Endodermal cell (in vitro differentiated cells): ENCODE measurements around the gene AGXT2. TPM values are rescaled to one million over a fixed set of nuclear protein-coding genes. Genes with fewer than 3 reads are reported as not detected.

ENCODE experiments used
- DNase-seq: peaks from one replicate; pipeline ENCODE4 v3.0.0-alpha.2; 2017
- H3K27ac ChIP-seq: 2 replicates; pipeline ENCODE4 v1.5.1; 2013; ENCODE audit warnings: mild to moderate bottlenecking, low read depth, low read length, moderate library complexity
- H3K27me3 ChIP-seq: 2 replicates; pipeline ENCODE4 v1.6.1; 2013; ENCODE audit warnings: mild to moderate bottlenecking, low read length, moderate library complexity; ENCODE audit not compliant: insufficient read depth, control insufficient read depth, poor library complexity, severe bottlenecking
- H3K36me3 ChIP-seq: 2 replicates; pipeline ENCODE4 v1.7.0; 2013; ENCODE audit warnings: mild to moderate bottlenecking, low read length, moderate library complexity; ENCODE audit not compliant: control insufficient read depth, insufficient read depth
- H3K4me1 ChIP-seq: one replicate; pipeline ENCODE4 v1.7.0; 2013; ENCODE audit warnings: low read length; ENCODE audit not compliant: control insufficient read depth, insufficient read depth
- H3K4me3 ChIP-seq: 2 replicates; pipeline ENCODE4 v1.5.1; 2013; ENCODE audit warnings: mild to moderate bottlenecking, low read length, moderate library complexity
- H3K9ac ChIP-seq: 2 replicates; pipeline ENCODE4 v1.6.1; 2013; ENCODE audit warnings: mild to moderate bottlenecking, low read length, moderate library complexity; ENCODE audit not compliant: poor library complexity, severe bottlenecking; ENCODE audit errors: extremely low read depth
- H3K9me3 ChIP-seq: 2 replicates; pipeline ENCODE4 v1.6.1; 2013; ENCODE audit warnings: mild to moderate bottlenecking, low read length, moderate library complexity; ENCODE audit not compliant: control insufficient read depth
- H3K27ac Mint-ChIP-seq: 2 replicates; pipeline ENCODE4 v1.8.0; 2020; ENCODE audit warnings: mixed read lengths
- H3K27me3 Mint-ChIP-seq: 2 replicates; pipeline ENCODE4 v1.8.0; 2021; ENCODE audit warnings: mild to moderate bottlenecking, mixed read lengths; ENCODE audit not compliant: insufficient read depth
- H3K36me3 Mint-ChIP-seq: 2 replicates; pipeline ENCODE4 v1.8.0; 2020; ENCODE audit warnings: low read depth, mixed read lengths
- H3K4me1 Mint-ChIP-seq: 2 replicates; pipeline ENCODE4 v1.8.0; 2020; ENCODE audit warnings: mixed read lengths
- H3K4me3 Mint-ChIP-seq: 2 replicates; pipeline ENCODE4 v1.8.0; 2020; ENCODE audit warnings: mild to moderate bottlenecking, moderate library complexity, mixed read lengths
- H3K9me3 Mint-ChIP-seq: 2 replicates; pipeline ENCODE4 v1.8.0; 2020; ENCODE audit warnings: mild to moderate bottlenecking, mixed read lengths
- CTCF ChIP-seq: fragments of 200-600 bp; sonication (generic); conservative IDR thresholded peaks from 2 replicates; pipeline ENCODE4 v1.5.0; 2021; ENCODE audit warnings: antibody characterized with exemption, mild to moderate bottlenecking
- WGBS, 2 experiments: methylation state at CpG; one replicate each; pipeline versions ENCODE4 v1.1.5 to v1.1.7; 2013; ENCODE audit warnings: missing lambda C conversion rate in 2 of 2, mixed read lengths in 1 of 2; ENCODE audit not compliant: insufficient coverage in 1 of 2, insufficient read length in 1 of 2; 5-methylcytosine and 5-hydroxymethylcytosine counted together
- total RNA-seq, 2 donors: library from RNA; stranded (reverse); fragmentation: NEBNext Ultra II Directional in 1 of 2; extraction: Animal tissue kit (Norgen Biotek cat#: 25700) in 1 of 2; gene quantifications; 2 replicates in 1 of 2; 3 replicates in 1 of 2; pipeline ENCODE4 v1.2.1, GENCODE V29; 2021

AGXT2 gene
- total RNA-seq, 2 donors from 2014 or later: not detected

DNA sequence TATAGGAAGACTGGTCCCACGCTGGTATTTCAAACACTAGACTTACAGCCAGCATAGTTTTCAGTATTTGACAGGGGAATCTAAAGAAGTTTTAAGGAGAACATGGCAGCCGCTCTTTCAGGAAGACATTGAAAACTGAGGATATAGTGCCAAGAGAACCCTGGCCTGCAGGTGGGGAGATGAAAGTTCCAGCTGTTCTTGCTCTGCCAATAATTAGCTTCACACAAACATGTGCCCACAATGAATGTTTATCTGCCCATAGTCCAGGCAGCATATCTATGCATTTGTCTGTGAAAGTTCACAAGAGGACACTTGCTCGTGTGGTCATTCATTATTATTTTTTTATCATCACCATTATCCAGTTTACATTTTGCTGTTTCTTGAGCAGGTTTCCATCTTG, 47.6 kb upstream of the AGXT2 start:
- no peak overlapping the region for H3K9ac ChIP-seq
- H3K4me3 ChIP-seq: no peak overlapping the region
- Mint-ChIP-seq H3K36me3 (no peaks in the 10 kb centered on the region), H3K27ac (no peak overlapping the region), H3K9me3 (no peaks in the 10 kb centered on the region), H3K4me1 (peaks cover 20% of the 10 kb centered on the region), H3K4me3 (no peak overlapping the region), H3K27me3 (no peaks in the 10 kb centered on the region)
- 94 to 97% methylated on average over 3 of the region's 3 CpGs for WGBS, 2 experiments
- no peak for TF ChIP-seq CTCF
- H3K36me3 ChIP-seq: no peaks in the 10 kb centered on the region
- DNase-seq: no peak
- no peaks in the 10 kb centered on the region for H3K9me3 ChIP-seq
- H3K4me1 ChIP-seq: no peaks in the 10 kb centered on the region
- no peak overlapping the region for H3K27ac ChIP-seq
- H3K27me3 ChIP-seq: no peaks in the 10 kb centered on the region

- WGBS, 2 experiments: 93 to 100% methylated on average over 2 to 3 of the region's 3 CpGs
- H3K9ac ChIP-seq: no peak overlapping the region
- no peaks in the 10 kb centered on the region for H3K36me3 ChIP-seq
- Mint-ChIP-seq H3K9me3 (no peaks in the 10 kb centered on the region), H3K4me3 (no peak overlapping the region), H3K4me1 (peaks cover 20% of the 10 kb centered on the region), H3K36me3 (no peaks in the 10 kb centered on the region), H3K27me3 (no peaks in the 10 kb centered on the region), H3K27ac (no peak overlapping the region)
- H3K9me3 ChIP-seq: no peaks in the 10 kb centered on the region
- H3K27ac ChIP-seq: no peak overlapping the region
- H3K4me3 ChIP-seq: no peak overlapping the region
- no peak for TF ChIP-seq CTCF
- H3K4me1 ChIP-seq: no peaks in the 10 kb centered on the region
- H3K27me3 ChIP-seq: no peaks in the 10 kb centered on the region
- DNase-seq: no peak
Observed at GRCh38 chr5:35094948-35095347, 47.2 kb upstream of the AGXT2 start.

GRCh38 chr5:35092703-35093102, 45.0 kb upstream of the AGXT2 start:
- H3K4me1 Mint-ChIP-seq: peaks cover 20% of the 10 kb centered on the region
- Histone ChIP-seq H3K9me3 (no peaks in the 10 kb centered on the region), H3K36me3 (no peaks in the 10 kb centered on the region), H3K27ac (no peak overlapping the region), H3K27me3 (no peaks in the 10 kb centered on the region), H3K4me3 (no peak overlapping the region), H3K4me1 (no peaks in the 10 kb centered on the region), H3K9ac (no peak overlapping the region)
- H3K36me3 Mint-ChIP-seq: no peaks in the 10 kb centered on the region
- no peaks in the 10 kb centered on the region for H3K9me3 Mint-ChIP-seq
- H3K27ac Mint-ChIP-seq: no peak overlapping the region
- TF ChIP-seq CTCF: no peak
- no peak for DNase-seq
- H3K4me3 Mint-ChIP-seq: no peak overlapping the region
- no peaks in the 10 kb centered on the region for H3K27me3 Mint-ChIP-seq
- 85 to 95% methylated on average over 2 of the region's 2 CpGs for WGBS, 2 experiments
